ENCODE results near the gene SEMA3F.
A peak's percentile ranks its signal among the peaks of the same experiment; 100 is the strongest.

The SEMA3F gene

DNA sequence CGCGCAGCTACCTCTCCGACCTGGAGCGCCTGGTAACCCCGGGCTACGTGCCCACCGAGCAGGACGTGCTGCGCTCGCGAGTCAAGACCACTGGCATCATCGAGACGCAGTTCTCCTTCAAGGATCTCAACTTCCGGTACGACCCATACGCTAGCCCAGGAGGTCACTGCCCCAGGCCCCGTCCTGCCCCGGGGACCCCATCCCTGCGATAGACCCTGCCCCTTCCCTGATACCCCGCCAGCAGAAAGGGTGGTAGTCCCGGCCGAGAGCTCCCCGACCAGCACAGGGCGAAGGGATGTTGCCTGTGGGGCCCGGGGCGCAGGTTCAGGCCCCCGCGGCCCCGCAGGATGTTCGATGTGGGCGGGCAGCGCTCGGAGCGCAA lies 38.6 kb downstream of the SEMA3F start:
- in situ Hi-C loops (cut with HindIII; ENCODE audit: low sequenced_read_pairs): no loop called here
- no peak for TF ChIP-seq CTCF (IDR thresholded peaks at IDR 0.05; ENCODE audit: low read depth, low read length)
- no peak for DNase-seq (ENCODE audit: low read depth, low spot score)
- H3K4me3 ChIP-seq (ENCODE audit: low read depth, low read length): no peak overlapping the region

GRCh38 chr3:50194128-50194902 lies 39.2 kb downstream of the SEMA3F start:
- in situ Hi-C loops (cut with HindIII; ENCODE audit: low sequenced_read_pairs): no loop called here
- peak; percentile 76 for TF ChIP-seq CTCF (IDR thresholded peaks at IDR 0.05; ENCODE audit: low read depth, low read length)
- no peak overlapping the region for H3K4me3 ChIP-seq (ENCODE audit: low read depth, low read length)
- peak; percentile 51 for DNase-seq (ENCODE audit: low read depth, low spot score)

GRCh38 chr3:50194903-50195500 lies 39.9 kb downstream of the SEMA3F start:
- no peak for DNase-seq (ENCODE audit: low read depth, low spot score)
- in situ Hi-C loops (cut with HindIII; ENCODE audit: low sequenced_read_pairs): no loop called here
- TF ChIP-seq CTCF (IDR thresholded peaks at IDR 0.05; ENCODE audit: low read depth, low read length): no peak
- H3K4me3 ChIP-seq (ENCODE audit: low read depth, low read length): no peak overlapping the region

DNA sequence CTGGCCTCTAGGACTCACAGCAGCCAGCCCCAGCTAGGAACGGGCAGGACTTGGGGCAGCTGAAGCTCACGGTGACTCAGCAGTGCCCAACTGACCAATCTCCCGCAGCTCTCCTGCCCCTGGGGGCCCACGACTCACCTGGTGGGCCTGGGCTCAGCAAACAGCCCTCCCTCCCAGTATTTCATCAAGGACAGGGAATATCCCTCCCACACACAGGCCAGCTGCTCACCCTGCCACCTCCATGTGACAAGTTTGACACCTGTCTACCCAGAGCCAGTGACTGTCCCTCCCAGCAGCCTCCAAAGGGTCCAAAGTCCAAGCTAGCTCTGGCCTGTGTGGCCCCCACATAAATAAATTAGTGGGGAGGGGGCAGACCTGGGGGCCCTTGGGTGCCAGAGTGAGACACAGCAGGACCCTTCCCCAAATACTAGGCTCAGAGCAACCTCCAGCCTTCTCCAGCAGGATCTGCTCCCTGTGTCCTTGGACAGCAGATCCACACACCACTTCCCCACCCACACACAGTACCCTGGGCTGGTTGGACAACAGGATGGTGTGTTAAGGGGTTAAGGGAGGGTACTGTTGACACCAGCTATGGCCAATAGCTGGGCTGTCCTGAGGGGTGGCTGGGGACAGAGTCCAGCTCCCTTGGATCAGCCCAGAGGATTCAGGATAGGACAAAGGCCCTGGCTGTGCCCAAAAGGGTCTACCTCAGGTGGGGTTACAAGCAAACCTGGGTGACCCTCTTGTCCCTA lies 40.6 kb downstream of the SEMA3F start:
- TF ChIP-seq CTCF (IDR thresholded peaks at IDR 0.05; ENCODE audit: low read depth, low read length): no peak
- in situ Hi-C loops (cut with HindIII; ENCODE audit: low sequenced_read_pairs): no loop called here
- H3K4me3 ChIP-seq (ENCODE audit: low read depth, low read length): no peak overlapping the region
- DNase-seq (ENCODE audit: low read depth, low spot score): no peak

DNA sequence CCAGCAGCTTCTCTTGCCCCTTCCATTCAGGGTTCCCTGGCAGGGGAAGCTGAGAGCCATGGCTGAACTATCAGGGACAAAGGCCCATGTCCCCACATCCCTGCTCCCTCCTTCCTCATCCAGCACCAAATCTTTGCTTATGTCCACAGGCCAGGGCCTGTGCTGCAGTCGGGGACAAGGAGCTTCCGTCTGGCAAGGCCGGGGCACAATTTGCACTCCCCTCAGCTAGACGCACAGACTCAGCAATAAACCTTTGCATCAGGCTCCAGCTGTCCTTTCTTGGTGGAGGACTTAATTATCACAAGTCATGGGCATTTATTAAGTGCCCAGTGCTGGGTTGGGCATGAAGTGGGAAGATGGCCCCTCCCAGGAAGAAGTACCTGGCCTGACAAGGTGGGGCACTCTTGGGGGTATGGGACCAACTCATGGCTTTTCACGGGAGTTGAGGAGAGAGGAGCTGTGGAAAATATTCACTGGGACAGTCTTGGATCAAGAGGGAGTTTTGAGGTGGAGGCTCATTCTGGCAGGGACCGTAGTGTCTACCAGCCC lies 41.2 kb downstream of the SEMA3F start:
- no peak for TF ChIP-seq CTCF (IDR thresholded peaks at IDR 0.05; ENCODE audit: low read depth, low read length)
- in situ Hi-C loops (cut with HindIII; ENCODE audit: low sequenced_read_pairs): no loop called here
- DNase-seq (ENCODE audit: low read depth, low spot score): no peak
- H3K4me3 ChIP-seq (ENCODE audit: low read depth, low read length): no peak overlapping the region

DNA sequence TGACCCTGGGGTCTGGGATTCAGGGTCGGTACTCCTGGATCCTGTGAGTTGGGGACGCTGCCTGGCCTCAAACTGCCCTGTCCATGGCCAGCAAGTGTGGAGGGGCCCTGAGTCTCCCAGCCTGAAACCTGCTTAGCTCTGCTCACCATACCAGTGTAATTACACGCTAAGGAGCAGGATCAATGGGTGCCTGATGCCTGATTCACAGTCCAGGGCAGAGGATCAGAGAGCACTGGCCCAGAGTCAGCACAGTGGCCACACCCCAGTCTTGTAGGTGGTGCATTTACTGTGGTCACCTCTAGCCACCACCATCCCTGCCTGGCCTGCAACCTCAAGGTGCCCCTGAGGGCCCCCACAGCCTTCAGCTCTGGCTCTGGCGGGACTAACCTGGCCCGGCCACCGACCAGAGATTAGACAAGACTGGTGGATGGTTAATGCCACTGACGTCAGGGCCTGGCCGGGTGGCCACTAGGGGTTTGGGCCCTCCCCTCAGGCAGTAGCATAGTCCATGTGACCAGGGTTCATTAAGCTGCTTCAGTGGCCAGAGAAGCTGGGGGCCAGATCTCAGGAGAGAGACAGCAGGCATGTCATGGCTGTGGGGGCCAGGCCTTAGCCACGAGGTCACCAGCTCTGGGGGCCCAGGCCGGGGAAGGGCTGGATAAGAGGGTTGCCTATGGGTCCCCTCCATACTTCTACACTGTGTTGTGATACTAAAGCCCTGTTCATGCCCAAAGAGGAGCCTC lies 46.6 kb downstream of the SEMA3F start:
- no peak for DNase-seq (ENCODE audit: low read depth, low spot score)
- in situ Hi-C loops (cut with HindIII; ENCODE audit: low sequenced_read_pairs): no loop called here
- TF ChIP-seq CTCF (IDR thresholded peaks at IDR 0.05; ENCODE audit: low read depth, low read length): no peak
- no peak overlapping the region for H3K4me3 ChIP-seq (ENCODE audit: low read depth, low read length)

All from astrocyte of the spinal cord (primary cell).